Spleen (tissue), 7 donors: ENCODE results near the gene NOP9.

Experiments
- POLR2A ChIP-seq, 3 donors: fragments of 450-650 bp; IDR thresholded peaks; one replicate each; pipeline ENCODE4 v1.5.1; 2017; ENCODE audit warnings: antibody characterized with exemption in 3 of 3, mild to moderate bottlenecking in 1 of 3
- POLR2AphosphoS5 ChIP-seq, 3 donors: sonication (generic); formaldehyde crosslinking; IDR thresholded peaks; one replicate each; pipeline ENCODE4 v1.5.1; 2017; ENCODE audit warnings: antibody characterized with exemption in 3 of 3
- TF ChIP-seq, protein P1 (sequence below), 11 experiments: fragments of 200-600 bp in 7 of 11; fragments of 450-650 bp in 4 of 11; sonication (generic) in 4 of 11; IDR thresholded peaks in 8 of 11; conservative IDR thresholded peaks in 3 of 11; 1 replicate in 7 of 11; 2 replicates in 4 of 11; pipeline versions ENCODE4 v1.4.0 to v1.8.0; 2016 to 2021; ENCODE audit warnings: antibody characterized with exemption in 11 of 11, inconsistent platforms in 4 of 11, mild to moderate bottlenecking in 1 of 11
- donor health status: DM: no; HTN: no; CAD: no; lungs with moderate emphysema.
- donor health status: DM: no; HTN: no; CAD: no.
- donor health status: DM: no; HTN: no; CAD: no.

DNA sequence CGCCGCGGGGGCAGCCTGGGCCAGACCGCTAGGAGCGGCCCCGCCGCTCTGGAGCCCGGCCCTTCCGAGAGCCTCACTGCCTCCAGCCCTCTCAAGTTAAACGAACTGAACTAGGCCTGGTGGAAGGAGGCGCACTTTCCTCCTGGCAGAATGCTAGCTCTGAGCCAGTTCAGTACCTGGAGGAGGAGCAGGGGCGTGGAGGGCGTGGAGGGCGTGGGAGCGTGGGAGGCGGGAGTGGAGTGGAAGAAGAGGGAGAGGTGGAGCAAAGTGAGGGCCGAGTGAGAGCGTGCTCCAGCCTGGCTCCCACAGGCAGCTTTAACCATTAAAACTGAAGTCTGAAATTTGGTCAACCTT is 16.9 kb downstream of the NOP9 start:
- TF ChIP-seq, protein P1, sequence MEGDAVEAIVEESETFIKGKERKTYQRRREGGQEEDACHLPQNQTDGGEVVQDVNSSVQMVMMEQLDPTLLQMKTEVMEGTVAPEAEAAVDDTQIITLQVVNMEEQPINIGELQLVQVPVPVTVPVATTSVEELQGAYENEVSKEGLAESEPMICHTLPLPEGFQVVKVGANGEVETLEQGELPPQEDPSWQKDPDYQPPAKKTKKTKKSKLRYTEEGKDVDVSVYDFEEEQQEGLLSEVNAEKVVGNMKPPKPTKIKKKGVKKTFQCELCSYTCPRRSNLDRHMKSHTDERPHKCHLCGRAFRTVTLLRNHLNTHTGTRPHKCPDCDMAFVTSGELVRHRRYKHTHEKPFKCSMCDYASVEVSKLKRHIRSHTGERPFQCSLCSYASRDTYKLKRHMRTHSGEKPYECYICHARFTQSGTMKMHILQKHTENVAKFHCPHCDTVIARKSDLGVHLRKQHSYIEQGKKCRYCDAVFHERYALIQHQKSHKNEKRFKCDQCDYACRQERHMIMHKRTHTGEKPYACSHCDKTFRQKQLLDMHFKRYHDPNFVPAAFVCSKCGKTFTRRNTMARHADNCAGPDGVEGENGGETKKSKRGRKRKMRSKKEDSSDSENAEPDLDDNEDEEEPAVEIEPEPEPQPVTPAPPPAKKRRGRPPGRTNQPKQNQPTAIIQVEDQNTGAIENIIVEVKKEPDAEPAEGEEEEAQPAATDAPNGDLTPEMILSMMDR (IDR thresholded peaks at IDR 0.05 in 8 of 11, conservative IDR thresholded peaks at IDR 0.05 in 3 of 11) = no peak
- no peak for TF ChIP-seq POLR2A (IDR thresholded peaks at IDR 0.05)
- TF ChIP-seq POLR2AphosphoS5 (IDR thresholded peaks at IDR 0.05) = no peak
